RWPE2 (cell line): ENCODE data around the gene ZBTB20.
A peak's percentile ranks its signal among the peaks of the same experiment; 100 is the strongest.

ENCODE experiments used
- ATAC-seq: fragments of 200-7000 bp; cut with Tn5 transposase; 3 replicates; pipeline ENCODE4 v1.9.1; 2021; ENCODE audit warnings: low read depth
- DNase-seq: peaks from one replicate; pipeline ENCODE4 v3.0.0-alpha.2; 2020; ENCODE audit warnings: low spot score
- H3K27ac ChIP-seq: fragments of 450-650 bp; 2 replicates; pipeline ENCODE4 v1.5.1; 2017; ENCODE audit warnings: mild to moderate bottlenecking; ENCODE audit not compliant: poor library complexity, severe bottlenecking
- H3K27me3 ChIP-seq: fragments of 250-450 bp; sonication (Bioruptor Pico); 2 replicates; pipeline ENCODE4 v1.5.1; 2021; ENCODE audit warnings: mild to moderate bottlenecking, moderate library complexity; ENCODE audit not compliant: insufficient read depth, poor library complexity, severe bottlenecking
- H3K36me3 ChIP-seq: fragments of 250-450 bp; sonication (Bioruptor Pico); 2 replicates; pipeline ENCODE4 v1.5.1; 2020; ENCODE audit warnings: low read depth, mild to moderate bottlenecking, moderate library complexity
- H3K4me1 ChIP-seq: fragments of 250-450 bp; sonication (Bioruptor Pico); 2 replicates; pipeline ENCODE4 v1.5.1; 2021; ENCODE audit warnings: mild to moderate bottlenecking, moderate library complexity; ENCODE audit not compliant: insufficient read depth, poor library complexity, severe bottlenecking
- H3K4me3 ChIP-seq: fragments of 250-450 bp; sonication (Bioruptor Pico); 2 replicates; pipeline ENCODE4 v1.5.1; 2021; ENCODE audit warnings: mild to moderate bottlenecking, moderate library complexity; ENCODE audit not compliant: severe bottlenecking
- H3K9me3 ChIP-seq: fragments of 250-450 bp; sonication (Bioruptor Pico); 2 replicates; pipeline ENCODE4 v1.5.1; 2021; ENCODE audit warnings: mild to moderate bottlenecking, moderate library complexity; ENCODE audit not compliant: severe bottlenecking
- CTCF ChIP-seq: fragments of 450-650 bp; IDR thresholded peaks from one replicate; pipeline ENCODE4 v1.5.1; 2017; ENCODE audit warnings: mild to moderate bottlenecking, moderate library complexity; ENCODE audit not compliant: poor library complexity, severe bottlenecking

The ZBTB20 gene

GRCh38 chr3:114451561-114452018, 695.5 kb downstream of the ZBTB20 start:
- ATAC-seq (no peak), DNase-seq (no peak)
- H3K27ac ChIP-seq = no peak overlapping the region
- H3K9me3 ChIP-seq = no peaks in the 10 kb centered on the region
- H3K4me1 ChIP-seq = peaks cover 8% of the 10 kb centered on the region
- H3K4me3 ChIP-seq = no peak overlapping the region
- no peaks in the 10 kb centered on the region; the same call in 1 of the 2 replicates for H3K36me3 ChIP-seq
- no peak for TF ChIP-seq CTCF
- peaks cover 30% of the 10 kb centered on the region for H3K27me3 ChIP-seq

- Histone ChIP-seq H3K4me3 (no peak overlapping the region), H3K36me3 (no peaks in the 10 kb centered on the region; the same call in 1 of the 2 replicates), H3K4me1 (peaks cover 8% of the 10 kb centered on the region), H3K27ac (no peak overlapping the region), H3K9me3 (no peaks in the 10 kb centered on the region), H3K27me3 (peaks cover 30% of the 10 kb centered on the region)
- no peak for TF ChIP-seq CTCF
- no peak for ATAC-seq
- no peak for DNase-seq
These were observed 696.0 kb downstream of the ZBTB20 start for GRCh38 chr3:114451051-114451451.

GRCh38 chr3:114450008-114450596, 697.0 kb downstream of the ZBTB20 start:
- Histone ChIP-seq H3K4me3 (peak overlapping the region; percentile 0), H3K27me3 (peaks cover 30% of the 10 kb centered on the region), H3K27ac (no peak overlapping the region), H3K9me3 (no peaks in the 10 kb centered on the region), H3K4me1 (peaks cover 8% of the 10 kb centered on the region), H3K36me3 (no peaks in the 10 kb centered on the region; the same call in 1 of the 2 replicates)
- ATAC-seq (peak; percentile 79), DNase-seq (no peak)
- TF ChIP-seq CTCF = no peak

GRCh38 chr3:114449271-114450007, 697.6 kb downstream of the ZBTB20 start:
- peak; percentile 80 for ATAC-seq
- Histone ChIP-seq H3K27ac (no peak overlapping the region), H3K27me3 (peaks cover 28% of the 10 kb centered on the region), H3K4me1 (peaks cover 8% of the 10 kb centered on the region), H3K9me3 (no peaks in the 10 kb centered on the region), H3K36me3 (no peaks in the 10 kb centered on the region; the same call in 1 of the 2 replicates), H3K4me3 (peak overlapping the region; percentile 0)
- TF ChIP-seq CTCF = no peak
- no peak for DNase-seq
